Neutrophil (primary cell): Measurements from ENCODE around the gene TGFB2.

Source experiments
- H3K27ac ChIP-seq: fragments of 200-600 bp; sonication (generic); 2 replicates; pipeline ENCODE4 v1.5.1; 2016; ENCODE audit warnings: mild to moderate bottlenecking, moderate library complexity
- H3K27me3 ChIP-seq: fragments of 200-600 bp; sonication (generic); 2 replicates; pipeline ENCODE4 v1.6.0; 2016; ENCODE audit warnings: mild to moderate bottlenecking
- H3K36me3 ChIP-seq: fragments of 200-600 bp; sonication (generic); 2 replicates; pipeline ENCODE4 v1.5.1; 2017
- H3K4me1 ChIP-seq, 2 experiments: fragments of 200-600 bp in 1 of 2; sonication (generic) in 1 of 2; 1 replicate in 1 of 2; 2 replicates in 1 of 2; pipeline versions ENCODE4 v1.5.1 to v1.6.1; 2013 to 2016; ENCODE audit warnings: low read depth in 1 of 2, low read length in 1 of 2, mild to moderate bottlenecking in 1 of 2, moderate library complexity in 1 of 2; ENCODE audit not compliant: control insufficient read depth in 1 of 2, insufficient read depth in 1 of 2
- H3K4me3 ChIP-seq, 2 experiments: fragments of 200-600 bp in 1 of 2; sonication (generic) in 1 of 2; 1 replicate in 1 of 2; 2 replicates in 1 of 2; pipeline ENCODE4 v1.5.1; 2013 to 2016; ENCODE audit warnings: low read depth in 1 of 2, low read length in 1 of 2, mild to moderate bottlenecking in 1 of 2, moderate library complexity in 1 of 2
- H3K9me3 ChIP-seq: fragments of 200-600 bp; sonication (generic); 2 replicates; pipeline ENCODE4 v1.5.1; 2016
- TF ChIP-seq, protein P1 (sequence below): fragments of 200-600 bp; sonication (generic); IDR thresholded peaks from 2 replicates; pipeline ENCODE4 v1.5.1; 2016; ENCODE audit warnings: antibody characterized with exemption

TGFB2 gene

DNA sequence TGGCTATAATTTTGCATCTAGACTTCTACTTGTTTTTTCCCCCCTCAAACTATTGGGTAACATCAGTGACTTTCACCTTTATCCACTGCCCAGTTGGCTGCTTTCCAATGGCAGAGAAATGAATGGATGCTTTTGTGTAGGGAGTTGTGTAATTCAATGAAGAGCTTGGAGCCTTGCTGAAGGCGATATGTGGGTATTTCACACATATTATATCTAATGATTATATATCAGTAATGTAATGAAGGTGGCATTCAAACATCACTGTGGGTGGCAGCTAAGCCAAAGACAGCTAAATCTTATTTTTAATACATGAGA is 81.2 kb downstream of the TGFB2 start:
- Histone ChIP-seq H3K4me3 (no peak overlapping the region), H3K27ac (no peak overlapping the region), H3K27me3 (no peaks in the 10 kb centered on the region), H3K36me3 (no peaks in the 10 kb centered on the region), H3K9me3 (no peaks in the 10 kb centered on the region), H3K4me1 (no peaks in the 10 kb centered on the region)
- TF ChIP-seq, protein P1, sequence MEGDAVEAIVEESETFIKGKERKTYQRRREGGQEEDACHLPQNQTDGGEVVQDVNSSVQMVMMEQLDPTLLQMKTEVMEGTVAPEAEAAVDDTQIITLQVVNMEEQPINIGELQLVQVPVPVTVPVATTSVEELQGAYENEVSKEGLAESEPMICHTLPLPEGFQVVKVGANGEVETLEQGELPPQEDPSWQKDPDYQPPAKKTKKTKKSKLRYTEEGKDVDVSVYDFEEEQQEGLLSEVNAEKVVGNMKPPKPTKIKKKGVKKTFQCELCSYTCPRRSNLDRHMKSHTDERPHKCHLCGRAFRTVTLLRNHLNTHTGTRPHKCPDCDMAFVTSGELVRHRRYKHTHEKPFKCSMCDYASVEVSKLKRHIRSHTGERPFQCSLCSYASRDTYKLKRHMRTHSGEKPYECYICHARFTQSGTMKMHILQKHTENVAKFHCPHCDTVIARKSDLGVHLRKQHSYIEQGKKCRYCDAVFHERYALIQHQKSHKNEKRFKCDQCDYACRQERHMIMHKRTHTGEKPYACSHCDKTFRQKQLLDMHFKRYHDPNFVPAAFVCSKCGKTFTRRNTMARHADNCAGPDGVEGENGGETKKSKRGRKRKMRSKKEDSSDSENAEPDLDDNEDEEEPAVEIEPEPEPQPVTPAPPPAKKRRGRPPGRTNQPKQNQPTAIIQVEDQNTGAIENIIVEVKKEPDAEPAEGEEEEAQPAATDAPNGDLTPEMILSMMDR, result no peak

- Histone ChIP-seq H3K36me3 (no peaks in the 10 kb centered on the region), H3K4me1 (no peaks in the 10 kb centered on the region), H3K4me3 (no peak overlapping the region), H3K27ac (no peak overlapping the region), H3K27me3 (no peaks in the 10 kb centered on the region), H3K9me3 (no peaks in the 10 kb centered on the region)
- TF ChIP-seq, protein P1, result no peak
Measured at GRCh38 chr1:218429301-218429700, 84.2 kb downstream of the TGFB2 start.

DNA sequence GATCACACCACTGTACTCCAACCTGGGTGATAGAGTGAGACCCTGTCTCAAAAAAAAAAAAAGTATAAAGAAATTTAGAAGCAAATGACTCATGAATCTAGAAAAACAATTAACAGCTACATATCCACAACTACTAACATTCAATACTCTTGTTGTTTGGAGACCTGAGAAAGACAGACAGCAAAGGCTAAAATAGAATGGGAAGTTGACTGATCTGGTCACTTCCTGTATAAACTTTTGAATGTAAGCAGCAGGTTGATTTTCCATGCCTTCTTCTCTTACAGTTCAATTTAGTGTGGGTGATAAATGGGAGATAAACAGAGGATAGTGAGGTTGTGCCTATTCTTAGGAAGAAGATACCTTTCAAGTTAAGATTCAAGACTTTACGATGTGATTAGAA is 85.2 kb downstream of the TGFB2 start:
- Histone ChIP-seq H3K9me3 (no peaks in the 10 kb centered on the region), H3K27ac (no peak overlapping the region), H3K4me3 (no peak overlapping the region), H3K36me3 (no peaks in the 10 kb centered on the region), H3K27me3 (no peaks in the 10 kb centered on the region), H3K4me1 (no peaks in the 10 kb centered on the region)
- TF ChIP-seq, protein P1, result no peak

GRCh38 chr1:218430822-218431221 is 85.7 kb downstream of the TGFB2 start:
- Histone ChIP-seq H3K36me3 (no peaks in the 10 kb centered on the region), H3K9me3 (no peaks in the 10 kb centered on the region), H3K27me3 (no peaks in the 10 kb centered on the region), H3K27ac (no peak overlapping the region), H3K4me1 (no peaks in the 10 kb centered on the region), H3K4me3 (no peak overlapping the region)
- TF ChIP-seq, protein P1, result no peak

- H3K27me3 ChIP-seq, result no peaks in the 10 kb centered on the region
- H3K4me1 ChIP-seq, result no peaks in the 10 kb centered on the region
- H3K4me3 ChIP-seq, result no peak overlapping the region
- H3K9me3 ChIP-seq, result no peaks in the 10 kb centered on the region
- no peaks in the 10 kb centered on the region for H3K36me3 ChIP-seq
- TF ChIP-seq, protein P1, result no peak
- H3K27ac ChIP-seq, result no peak overlapping the region
Measured at GRCh38 chr1:218431476-218431875, 86.3 kb downstream of the TGFB2 start.

DNA sequence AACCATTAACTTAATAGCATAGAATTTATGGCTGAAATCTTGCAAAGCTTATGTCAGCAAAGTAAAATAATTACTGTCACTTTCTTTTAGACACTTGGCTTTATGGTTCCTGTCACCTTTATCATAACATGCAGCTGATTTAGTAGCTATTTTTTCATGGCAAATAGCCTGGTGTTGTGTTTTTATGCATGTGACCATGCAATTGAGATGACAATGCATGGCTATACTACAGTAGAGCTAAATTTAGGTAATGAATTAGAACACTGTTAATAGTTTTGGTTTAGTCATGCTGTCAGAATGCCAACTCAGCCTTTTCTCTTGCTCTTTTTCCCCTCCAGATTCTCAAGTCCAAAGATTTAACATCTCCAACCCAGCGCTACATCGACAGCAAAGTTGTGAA is 88.6 kb downstream of the TGFB2 start:
- Histone ChIP-seq H3K27ac (no peak overlapping the region), H3K9me3 (no peaks in the 10 kb centered on the region), H3K36me3 (no peaks in the 10 kb centered on the region), H3K4me3 (no peak overlapping the region), H3K4me1 (no peaks in the 10 kb centered on the region), H3K27me3 (no peaks in the 10 kb centered on the region)
- TF ChIP-seq, protein P1, result no peak
